OCI-LY1 (cell line): ENCODE results near the gene RALGPS1.

Experiments
- H2AFZ ChIP-seq: fragments of 200-600 bp; sonication (generic), shearing (Covaris generic); 2 replicates; pipeline ENCODE4 v1.6.0; 2014; ENCODE audit warnings: antibody characterized with exemption, mild to moderate bottlenecking, low read length
- H3F3A ChIP-seq: fragments of 200-600 bp; sonication (generic), shearing (Covaris generic); 2 replicates; pipeline ENCODE4 v1.6.0; 2014; ENCODE audit warnings: mild to moderate bottlenecking, antibody characterized with exemption, low read length, moderate library complexity; ENCODE audit not compliant: insufficient read depth
- H3K27ac ChIP-seq: fragments of 200-600 bp; sonication (generic); 2 replicates; pipeline ENCODE4 v1.5.1; 2014; ENCODE audit warnings: low read length, mixed run types, mild to moderate bottlenecking, low read depth; ENCODE audit not compliant: poor library complexity, severe bottlenecking
- H3K27me3 ChIP-seq: fragments of 200-600 bp; sonication (generic); 2 replicates; pipeline ENCODE4 v1.6.0; 2014; ENCODE audit warnings: antibody characterized with exemption, mild to moderate bottlenecking, low read length, moderate library complexity; ENCODE audit not compliant: insufficient read depth
- H3K36me3 ChIP-seq: fragments of 200-600 bp; sonication (generic); 2 replicates; pipeline ENCODE4 v1.6.1; 2014; ENCODE audit warnings: mild to moderate bottlenecking, antibody characterized with exemption, low read length, moderate library complexity, mixed read lengths; ENCODE audit not compliant: insufficient read depth
- H3K4me1 ChIP-seq: fragments of 200-600 bp; sonication (generic); 2 replicates; pipeline ENCODE4 v1.5.1; 2014; ENCODE audit warnings: mild to moderate bottlenecking, low read length, moderate library complexity; ENCODE audit not compliant: insufficient read depth, severe bottlenecking
- H3K4me2 ChIP-seq: fragments of 200-600 bp; sonication (generic), shearing (Covaris generic); 2 replicates; pipeline ENCODE4 v1.6.1; 2014; ENCODE audit warnings: low read length
- H3K4me3 ChIP-seq: fragments of 200-600 bp; sonication (generic); 2 replicates; pipeline ENCODE4 v1.5.1; 2014; ENCODE audit warnings: low read length, low read depth, mild to moderate bottlenecking, mixed read lengths; ENCODE audit not compliant: poor library complexity, severe bottlenecking
- H3K79me2 ChIP-seq: fragments of 200-600 bp; shearing (Covaris generic); 2 replicates; pipeline ENCODE4 v1.6.1; 2016; ENCODE audit warnings: mixed run types, low read length, mixed read lengths; ENCODE audit not compliant: insufficient read depth
- H3K9ac ChIP-seq: fragments of 200-600 bp; sonication (generic), shearing (Covaris generic); 2 replicates; pipeline ENCODE4 v1.6.1; 2014; ENCODE audit warnings: mild to moderate bottlenecking, low read length, mixed read lengths
- H3K9me2 ChIP-seq: fragments of 200-600 bp; sonication (generic), shearing (Covaris generic); 2 replicates; pipeline ENCODE4 v1.6.1; 2014; ENCODE audit warnings: low read depth, mild to moderate bottlenecking, low read length, mixed read lengths
- H3K9me3 ChIP-seq: fragments of 200-600 bp; shearing (Covaris generic); 2 replicates; pipeline ENCODE4 v1.6.1; 2014; ENCODE audit warnings: low read length, mixed read lengths
- H4K20me1 ChIP-seq: fragments of 200-600 bp; sonication (generic), shearing (Covaris generic); 2 replicates; pipeline ENCODE4 v1.6.0; 2016; ENCODE audit warnings: mild to moderate bottlenecking, low read length; ENCODE audit not compliant: insufficient read depth
- CTCF ChIP-seq: fragments of 200-600 bp; sonication (generic), shearing (Covaris generic); IDR thresholded peaks from 2 replicates; pipeline ENCODE4 v1.5.1; 2017; ENCODE audit warnings: mild to moderate bottlenecking, antibody characterized with exemption, low read length, moderate library complexity, mixed read lengths
- EZH2 ChIP-seq: fragments of 200-600 bp; sonication (generic), shearing (Covaris generic); IDR thresholded peaks from 2 replicates; pipeline ENCODE4 v1.8.0; 2017; ENCODE audit warnings: borderline replicate concordance, mixed run types, mild to moderate bottlenecking, antibody characterized with exemption, low read length, moderate library complexity, mixed read lengths

RALGPS1 gene

GRCh38 chr9:127237801-127238200, 323.2 kb downstream of the RALGPS1 start:
- Histone ChIP-seq H3K27ac (no peak overlapping the region), H3K4me1 (no peaks in the 10 kb centered on the region), H3K4me3 (no peak overlapping the region), H3F3A (no peaks in the 10 kb centered on the region), H4K20me1 (no peaks in the 10 kb centered on the region), H3K36me3 (no peaks in the 10 kb centered on the region), H2AFZ (no peak overlapping the region), H3K9ac (no peak overlapping the region), H3K9me2 (no peaks in the 10 kb centered on the region), H3K4me2 (no peak overlapping the region), H3K27me3 (no peaks in the 10 kb centered on the region), H3K9me3 (no peaks in the 10 kb centered on the region), H3K79me2 (no peaks in the 10 kb centered on the region)
- TF ChIP-seq EZH2 = no peak
- no peak for TF ChIP-seq CTCF

- Histone ChIP-seq H3K4me1 (peaks cover 13% of the 10 kb centered on the region), H3K27ac (no peak overlapping the region), H3K79me2 (no peaks in the 10 kb centered on the region), H4K20me1 (no peaks in the 10 kb centered on the region), H3K36me3 (no peaks in the 10 kb centered on the region), H3F3A (no peaks in the 10 kb centered on the region), H3K9ac (no peak overlapping the region), H3K4me3 (no peak overlapping the region), H3K9me3 (no peaks in the 10 kb centered on the region), H3K4me2 (no peak overlapping the region), H3K27me3 (no peaks in the 10 kb centered on the region), H3K9me2 (no peaks in the 10 kb centered on the region), H2AFZ (no peak overlapping the region)
- TF ChIP-seq EZH2 (no peak), CTCF (no peak)
Observed at GRCh38 chr9:127241354-127241753, 326.8 kb downstream of the RALGPS1 start.

- TF ChIP-seq CTCF = no peak
- no peak for TF ChIP-seq EZH2
- Histone ChIP-seq H3K9ac (peak overlapping the region; percentile 60), H4K20me1 (no peaks in the 10 kb centered on the region), H3K4me3 (peak overlapping the region; percentile 66), H3F3A (no peaks in the 10 kb centered on the region), H3K9me3 (no peaks in the 10 kb centered on the region), H3K4me1 (peaks cover 13% of the 10 kb centered on the region), H3K27ac (no peak overlapping the region), H3K4me2 (peak overlapping the region; percentile 88), H3K9me2 (no peaks in the 10 kb centered on the region), H2AFZ (peak overlapping the region; percentile 62), H3K79me2 (no peaks in the 10 kb centered on the region), H3K36me3 (no peaks in the 10 kb centered on the region), H3K27me3 (no peaks in the 10 kb centered on the region)
Observed at GRCh38 chr9:127244609-127245601, 330.3 kb downstream of the RALGPS1 start.
